Tibial nerve (tissue), 4 donors: ENCODE results near the gene SLC38A11. TPM values are rescaled to one million over a fixed set of nuclear protein-coding genes. Genes with fewer than 3 reads are reported as not detected.
"Not testable (repeated sequence)": the region's sequence is repeated elsewhere in the genome, so short reads cannot be mapped to it uniquely, and the experiment has no call there.

ENCODE experiments used
- DNase-seq, 2 donors: peaks; one replicate each; pipeline ENCODE4 v3.0.0-alpha.2; 2019; ENCODE audit warnings: low spot score in 2 of 2
- H3K27ac ChIP-seq, 4 donors: fragments of 200-600 bp; sonication (generic) in 3 of 4; one replicate each; pipeline ENCODE4 v1.5.1; 2017 to 2019; ENCODE audit warnings: mild to moderate bottlenecking in 1 of 4
- H3K27me3 ChIP-seq, 2 donors: fragments of 200-600 bp; sonication (generic) in 1 of 2; one replicate each; pipeline versions ENCODE4 v1.5.1 to v1.6.0; 2017 to 2019
- H3K36me3 ChIP-seq, 3 donors: fragments of 200-600 bp; sonication (generic); one replicate each; pipeline ENCODE4 v1.5.1; 2018 to 2019
- H3K4me1 ChIP-seq, 4 donors: fragments of 200-600 bp; sonication (generic) in 3 of 4; one replicate each; pipeline ENCODE4 v1.5.1; 2017 to 2019
- H3K4me3 ChIP-seq, 4 donors: fragments of 200-600 bp; sonication (generic) in 3 of 4; one replicate each; pipeline ENCODE4 v1.5.1; 2017 to 2019; ENCODE audit warnings: mild to moderate bottlenecking in 1 of 4, moderate library complexity in 1 of 4
- H3K9me3 ChIP-seq, 4 donors: fragments of 200-600 bp; sonication (generic) in 3 of 4; one replicate each; pipeline ENCODE4 v1.5.1; 2017 to 2019
- CTCF ChIP-seq, 5 experiments: fragments of 200-600 bp in 3 of 5; fragments of 450-650 bp in 2 of 5; sonication (generic) in 3 of 5; IDR thresholded peaks; one replicate each; pipeline ENCODE4 v1.5.1; 2016 to 2019; ENCODE audit warnings: antibody characterized with exemption in 5 of 5, mild to moderate bottlenecking in 3 of 5, moderate library complexity in 2 of 5
- EP300 ChIP-seq, 2 donors: sonication (generic); formaldehyde crosslinking; IDR thresholded peaks; one replicate each; pipeline ENCODE4 v1.6.1; 2017; ENCODE audit warnings: antibody characterized with exemption in 2 of 2, mild to moderate bottlenecking in 1 of 2
- POLR2A ChIP-seq, 2 donors: fragments of 450-650 bp; IDR thresholded peaks; one replicate each; pipeline ENCODE4 v1.6.1; 2017; ENCODE audit warnings: antibody characterized with exemption in 2 of 2, mild to moderate bottlenecking in 2 of 2, moderate library complexity in 2 of 2
- WGBS, 2 donors: methylation state at CpG; one replicate each; pipeline ENCODE4 v1.1.5; 2018; 5-methylcytosine and 5-hydroxymethylcytosine counted together
- total RNA-seq, 4 donors: library from RNA; depleted of rRNA; stranded (reverse); fragments of >200 nt; gene quantifications; one replicate each; pipeline ENCODE4 v1.1.0, GENCODE V29; 2016

SLC38A11 gene
- total RNA-seq, 4 donors from 2014 or later = 1.5 to 4.3 (median 4.2) TPM; not detected in 1

GRCh38 chr2:164979113-164979512 is 23.8 kb upstream of the SLC38A11 start:
- H3K36me3 ChIP-seq = no peaks in the 10 kb centered on the region
- WGBS, 2 donors = 63 to 85% methylated on average over 2 of the region's 2 CpGs
- H3K4me3 ChIP-seq = no peak overlapping the region
- no peak for DNase-seq
- H3K9me3 ChIP-seq = no peaks in the 10 kb centered on the region
- H3K27me3 ChIP-seq = no peaks in the 10 kb centered on the region
- TF ChIP-seq EP300 (IDR thresholded peaks at IDR 0.05) (no peak), POLR2A (IDR thresholded peaks at IDR 0.05) (no peak), CTCF (IDR thresholded peaks at IDR 0.05) (no peak)
- H3K4me1 ChIP-seq = no peaks in the 10 kb centered on the region
- no peak overlapping the region for H3K27ac ChIP-seq

- WGBS, 2 donors = 73 to 82% methylated on average over 5 of the region's 5 CpGs
- H3K27ac ChIP-seq, H3K9me3 ChIP-seq, H3K4me1 ChIP-seq, H3K27me3 ChIP-seq, DNase-seq, H3K4me3 ChIP-seq, H3K36me3 ChIP-seq: not testable (repeated sequence)
These were observed 21.6 kb upstream of the SLC38A11 start for GRCh38 chr2:164976875-164977470.

- no peak overlapping the region for H3K27ac ChIP-seq
These were observed 21.0 kb upstream of the SLC38A11 start for GRCh38 chr2:164976301-164976700.

GRCh38 chr2:164975891-164976290 is 20.6 kb upstream of the SLC38A11 start:
- no peak overlapping the region for H3K4me3 ChIP-seq
- no peaks in the 10 kb centered on the region for H3K4me1 ChIP-seq
- no peaks in the 10 kb centered on the region for H3K9me3 ChIP-seq
- H3K27ac ChIP-seq = no peak overlapping the region
- H3K27me3 ChIP-seq = no peaks in the 10 kb centered on the region
- H3K36me3 ChIP-seq = no peaks in the 10 kb centered on the region
- DNase-seq = no peak
- TF ChIP-seq POLR2A (IDR thresholded peaks at IDR 0.05) (no peak), EP300 (IDR thresholded peaks at IDR 0.05) (no peak), CTCF (IDR thresholded peaks at IDR 0.05) (no peak)
- 49 to 52% methylated on average over 1 of the region's 1 CpG for WGBS, 2 donors

More at GRCh38 chr2:164976301-164976700, 21.0 kb upstream of the SLC38A11 start:
- Histone ChIP-seq H3K4me1 (no peaks in the 10 kb centered on the region), H3K9me3 (no peaks in the 10 kb centered on the region), H3K27me3 (no peaks in the 10 kb centered on the region), H3K36me3 (no peaks in the 10 kb centered on the region), H3K4me3 (no peak overlapping the region)
- TF ChIP-seq POLR2A (IDR thresholded peaks at IDR 0.05) (no peak), CTCF (IDR thresholded peaks at IDR 0.05) (no peak), EP300 (IDR thresholded peaks at IDR 0.05) (no peak)
- 68% methylated on average over 3 of the region's 3 CpGs for WGBS, 2 donors
- no peak for DNase-seq

- Histone ChIP-seq H3K27ac (no peak overlapping the region), H3K4me1 (no peaks in the 10 kb centered on the region), H3K9me3 (no peaks in the 10 kb centered on the region), H3K27me3 (no peaks in the 10 kb centered on the region), H3K36me3 (no peaks in the 10 kb centered on the region), H3K4me3 (no peak overlapping the region)
- TF ChIP-seq EP300 (IDR thresholded peaks at IDR 0.05) (no peak), POLR2A (IDR thresholded peaks at IDR 0.05) (no peak), CTCF (IDR thresholded peaks at IDR 0.05) (no peak)
- 73 to 75% methylated on average over 1 of the region's 1 CpG for WGBS, 2 donors
- DNase-seq = no peak
These were observed 18.9 kb upstream of the SLC38A11 start for GRCh38 chr2:164974221-164974620.

- 73 to 76% methylated on average over 4 of the region's 4 CpGs for WGBS, 2 donors
- no peak for TF ChIP-seq CTCF (IDR thresholded peaks at IDR 0.05)
- TF ChIP-seq POLR2A (IDR thresholded peaks at IDR 0.05) = no peak
- no peak for TF ChIP-seq EP300 (IDR thresholded peaks at IDR 0.05)
- Histone ChIP-seq H3K36me3 (no peaks in the 10 kb centered on the region), H3K4me1 (no peaks in the 10 kb centered on the region), H3K27me3 (no peaks in the 10 kb centered on the region), H3K9me3 (no peaks in the 10 kb centered on the region), H3K27ac (no peak overlapping the region), H3K4me3 (no peak overlapping the region)
- no peak for DNase-seq
These were observed 16.9 kb upstream of the SLC38A11 start for GRCh38 chr2:164972216-164972615.
